ENCODE data around the gene STRIT1.
"Not testable (repeated sequence)": the region's sequence is repeated elsewhere in the genome, so short reads cannot be mapped to it uniquely, and the experiment has no call there.

Gene STRIT1

GRCh38 chr3:155262855-155263254 lies 30.6 kb downstream of the STRIT1 start:
- not testable (repeated sequence) for DNase-seq

- DNase-seq = no peak
These were observed 31.2 kb downstream of the STRIT1 start for GRCh38 chr3:155262295-155262694.

- DNase-seq = no peak
These were observed 39.0 kb downstream of the STRIT1 start for GRCh38 chr3:155254445-155254844.

GRCh38 chr3:155252535-155252934 lies 40.9 kb downstream of the STRIT1 start:
- no peak for DNase-seq

- no peak for DNase-seq
These were observed 41.5 kb downstream of the STRIT1 start for GRCh38 chr3:155252021-155252420.

GRCh38 chr3:155248531-155249187 lies 44.8 kb downstream of the STRIT1 start:
- no peak for DNase-seq

GRCh38 chr3:155244699-155245098 lies 48.8 kb downstream of the STRIT1 start:
- no peak for DNase-seq

- DNase-seq = no peak
These were observed 49.3 kb downstream of the STRIT1 start for GRCh38 chr3:155244216-155244615.

GRCh38 chr3:155243512-155243921 lies 50.0 kb downstream of the STRIT1 start:
- DNase-seq = no peak

- DNase-seq = no peak
These were observed 51.1 kb downstream of the STRIT1 start for GRCh38 chr3:155242342-155242741.

- no peak for DNase-seq
These were observed 51.9 kb downstream of the STRIT1 start for GRCh38 chr3:155241579-155241978.

Measured in kidney glomerular epithelial cell (primary cell).